Osteocyte (in vitro differentiated cells): ENCODE results near the gene PRKAA1. TPM values are rescaled to one million over a fixed set of nuclear protein-coding genes. Genes with fewer than 3 reads are reported as not detected.
"Not testable (repeated sequence)": the region's sequence is repeated elsewhere in the genome, so short reads cannot be mapped to it uniquely, and the experiment has no call there.

Experiments used
- DNase-seq: peaks from one replicate; pipeline ENCODE4 v3.0.0; 2021; ENCODE audit warnings: mixed read lengths; ENCODE audit not compliant: unreplicated experiment; ENCODE audit errors: extremely low spot score
- H3K27ac Mint-ChIP-seq: one replicate; pipeline ENCODE4 v1.8.0; 2021; ENCODE audit warnings: mild to moderate bottlenecking, mixed read lengths; ENCODE audit not compliant: unreplicated experiment
- H3K27me3 Mint-ChIP-seq: one replicate; pipeline ENCODE4 v1.8.0; 2021; ENCODE audit warnings: mixed read lengths; ENCODE audit not compliant: unreplicated experiment
- H3K36me3 Mint-ChIP-seq: one replicate; pipeline ENCODE4 v1.8.0; 2021; ENCODE audit warnings: mixed read lengths; ENCODE audit not compliant: unreplicated experiment
- H3K4me1 Mint-ChIP-seq: one replicate; pipeline ENCODE4 v1.8.0; 2021; ENCODE audit warnings: mixed read lengths; ENCODE audit not compliant: unreplicated experiment
- H3K4me3 Mint-ChIP-seq: one replicate; pipeline ENCODE4 v1.8.0; 2021; ENCODE audit warnings: mild to moderate bottlenecking, moderate library complexity, mixed read lengths; ENCODE audit not compliant: unreplicated experiment
- H3K9me3 Mint-ChIP-seq: one replicate; pipeline ENCODE4 v1.8.0; 2021; ENCODE audit warnings: mixed read lengths; ENCODE audit not compliant: unreplicated experiment
- total RNA-seq: library from RNA; stranded (reverse); gene quantifications from 2 replicates; pipeline ENCODE4 v1.2.1, GENCODE V29; 2021
- TF ChIP-seq, protein P1 (sequence below): fragments of 200-600 bp; sonication (generic); IDR thresholded peaks from 2 replicates; pipeline ENCODE4 v1.5.0; 2021; ENCODE audit warnings: antibody characterized with exemption, mild to moderate bottlenecking, moderate library complexity

The PRKAA1 gene
- total RNA-seq, 1 donor from 2014 or later, result 91.1 TPM

DNA sequence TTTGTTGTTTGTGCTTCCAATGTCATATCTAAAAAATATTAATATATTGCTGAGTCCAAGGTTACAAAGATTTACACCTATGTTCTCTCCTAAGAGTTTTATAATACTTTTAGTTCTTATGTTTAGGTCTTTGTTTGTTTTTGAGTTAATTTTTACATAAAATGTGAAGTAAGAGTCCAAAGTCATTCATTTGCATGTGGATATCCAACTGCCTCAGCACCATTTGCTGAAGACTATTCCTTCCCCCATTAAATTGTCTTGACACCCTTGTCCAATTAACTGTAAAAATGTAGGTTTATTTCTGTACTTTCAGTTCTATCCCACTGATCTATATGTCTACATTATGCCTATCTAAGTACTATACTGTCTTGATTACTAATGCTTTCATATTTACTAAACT, 78.1 kb downstream of the PRKAA1 start:
- H3K9me3 Mint-ChIP-seq, result peaks cover 17% of the 10 kb centered on the region
- peaks cover 7% of the 10 kb centered on the region for H3K4me1 Mint-ChIP-seq
- H3K27me3 Mint-ChIP-seq, result no peaks in the 10 kb centered on the region
- peaks cover 46% of the 10 kb centered on the region for H3K36me3 Mint-ChIP-seq
- H3K27ac Mint-ChIP-seq, result no peak overlapping the region
- DNase-seq, result no peak
- TF ChIP-seq, protein P1, sequence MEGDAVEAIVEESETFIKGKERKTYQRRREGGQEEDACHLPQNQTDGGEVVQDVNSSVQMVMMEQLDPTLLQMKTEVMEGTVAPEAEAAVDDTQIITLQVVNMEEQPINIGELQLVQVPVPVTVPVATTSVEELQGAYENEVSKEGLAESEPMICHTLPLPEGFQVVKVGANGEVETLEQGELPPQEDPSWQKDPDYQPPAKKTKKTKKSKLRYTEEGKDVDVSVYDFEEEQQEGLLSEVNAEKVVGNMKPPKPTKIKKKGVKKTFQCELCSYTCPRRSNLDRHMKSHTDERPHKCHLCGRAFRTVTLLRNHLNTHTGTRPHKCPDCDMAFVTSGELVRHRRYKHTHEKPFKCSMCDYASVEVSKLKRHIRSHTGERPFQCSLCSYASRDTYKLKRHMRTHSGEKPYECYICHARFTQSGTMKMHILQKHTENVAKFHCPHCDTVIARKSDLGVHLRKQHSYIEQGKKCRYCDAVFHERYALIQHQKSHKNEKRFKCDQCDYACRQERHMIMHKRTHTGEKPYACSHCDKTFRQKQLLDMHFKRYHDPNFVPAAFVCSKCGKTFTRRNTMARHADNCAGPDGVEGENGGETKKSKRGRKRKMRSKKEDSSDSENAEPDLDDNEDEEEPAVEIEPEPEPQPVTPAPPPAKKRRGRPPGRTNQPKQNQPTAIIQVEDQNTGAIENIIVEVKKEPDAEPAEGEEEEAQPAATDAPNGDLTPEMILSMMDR, result no peak
- H3K4me3 Mint-ChIP-seq, result no peak overlapping the region

- H3K27ac Mint-ChIP-seq, result no peak overlapping the region
- H3K9me3 Mint-ChIP-seq, result peaks cover 17% of the 10 kb centered on the region
Measured at GRCh38 chr5:40717281-40717680, 80.9 kb downstream of the PRKAA1 start.

DNA sequence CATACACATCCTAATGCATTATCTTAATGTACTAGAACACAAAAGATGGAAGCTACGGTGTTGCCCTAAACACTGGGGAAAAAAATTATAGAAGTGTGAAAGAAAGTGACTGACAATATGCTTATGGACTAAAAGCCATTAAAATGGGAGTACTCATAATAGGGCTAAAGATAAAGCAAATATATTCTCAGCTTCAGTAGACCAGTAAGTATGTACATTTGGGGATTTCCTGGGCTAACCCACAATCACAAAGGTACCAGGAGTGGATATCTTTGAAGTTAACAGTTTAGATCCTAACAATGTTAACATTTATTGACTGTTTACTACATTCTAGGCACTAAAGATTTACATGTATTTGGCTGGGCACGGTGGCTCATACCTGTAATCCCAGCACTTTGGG, 81.6 kb downstream of the PRKAA1 start:
- DNase-seq, result no peak
- peaks cover 7% of the 10 kb centered on the region for H3K4me1 Mint-ChIP-seq
- no peak overlapping the region for H3K27ac Mint-ChIP-seq

More at GRCh38 chr5:40717281-40717680, 80.9 kb downstream of the PRKAA1 start:
- no peak for DNase-seq
- TF ChIP-seq, protein P1, result no peak
- H3K27me3 Mint-ChIP-seq, result no peaks in the 10 kb centered on the region
- H3K4me1 Mint-ChIP-seq, result peaks cover 7% of the 10 kb centered on the region
- peaks cover 38% of the 10 kb centered on the region for H3K36me3 Mint-ChIP-seq
- no peak overlapping the region for H3K4me3 Mint-ChIP-seq

DNA sequence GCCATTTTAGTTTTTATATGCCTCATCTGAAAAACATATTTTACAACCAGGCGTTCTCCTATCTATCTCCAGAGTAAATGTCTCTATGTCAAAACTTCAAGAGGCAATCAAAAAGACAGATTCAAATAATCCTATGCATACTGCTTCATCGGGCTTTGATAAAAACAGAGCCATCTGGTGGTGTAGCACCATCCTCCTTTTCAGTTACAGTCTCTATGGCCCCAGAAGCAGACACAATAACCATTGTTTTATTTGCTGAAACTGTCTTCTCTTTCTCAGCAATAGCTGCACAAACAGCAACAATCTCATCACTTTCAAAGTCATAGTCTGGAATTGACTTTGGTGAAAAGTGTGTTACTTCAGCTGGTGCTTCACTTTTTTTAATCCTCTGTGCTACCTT, 82.2 kb downstream of the PRKAA1 start:
- Mint-ChIP-seq H3K36me3 (peaks cover 34% of the 10 kb centered on the region), H3K4me3 (no peak overlapping the region), H3K27me3 (no peaks in the 10 kb centered on the region), H3K9me3 (peaks cover 10% of the 10 kb centered on the region), H3K27ac (no peak overlapping the region), H3K4me1 (peaks cover 7% of the 10 kb centered on the region)
- TF ChIP-seq, protein P1, result peak; percentile 45
- DNase-seq, result no peak

More for the DNA sequence above, 81.6 kb downstream of the PRKAA1 start:
- TF ChIP-seq, protein P1, result no peak
- peaks cover 16% of the 10 kb centered on the region for H3K9me3 Mint-ChIP-seq
- no peak overlapping the region for H3K4me3 Mint-ChIP-seq
- no peaks in the 10 kb centered on the region for H3K27me3 Mint-ChIP-seq
- peaks cover 37% of the 10 kb centered on the region for H3K36me3 Mint-ChIP-seq

GRCh38 chr5:40714001-40714400, 84.2 kb downstream of the PRKAA1 start:
- peaks cover 26% of the 10 kb centered on the region for H3K36me3 Mint-ChIP-seq
- no peak overlapping the region for H3K27ac Mint-ChIP-seq
- no peaks in the 10 kb centered on the region for H3K27me3 Mint-ChIP-seq
- peaks cover 4% of the 10 kb centered on the region for H3K9me3 Mint-ChIP-seq
- peaks cover 7% of the 10 kb centered on the region for H3K4me1 Mint-ChIP-seq
- TF ChIP-seq, protein P1, result no peak
- no peak for DNase-seq
- H3K4me3 Mint-ChIP-seq, result no peak overlapping the region

DNA sequence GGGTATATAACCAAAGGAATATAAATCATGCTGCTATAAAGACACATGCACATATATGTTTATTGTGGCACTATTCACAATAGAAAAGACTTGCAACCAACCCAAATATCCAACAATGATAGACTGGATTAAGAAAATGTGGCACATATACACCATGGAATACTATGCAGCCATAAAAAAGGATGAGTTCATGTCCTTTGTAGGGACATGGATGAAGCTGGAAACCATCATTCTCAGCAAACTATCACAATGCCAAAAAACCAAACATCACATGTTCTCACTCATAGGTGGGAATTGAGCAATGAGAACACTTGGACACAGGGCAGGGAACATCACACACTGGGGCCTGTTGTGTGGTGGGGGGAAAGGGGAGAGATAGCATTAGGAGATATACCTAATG, 87.6 kb downstream of the PRKAA1 start:
- not testable (repeated sequence) for H3K4me1 Mint-ChIP-seq, H3K27me3 Mint-ChIP-seq, DNase-seq, H3K27ac Mint-ChIP-seq, H3K4me3 Mint-ChIP-seq
- H3K9me3 Mint-ChIP-seq, result peaks cover 20% of the 10 kb centered on the region
- H3K36me3 Mint-ChIP-seq, result peaks cover 33% of the 10 kb centered on the region
